GM19043 (cell line): ENCODE measurements around the gene FOXL3.
"Not testable (repeated sequence)": the region's sequence is repeated elsewhere in the genome, so short reads cannot be mapped to it uniquely, and the experiment has no call there.

ENCODE experiments used
- ATAC-seq: cut with Tn5 transposase; IDR thresholded peaks from one replicate; pipeline ENCODE4 v1.9.1; 2021; ENCODE audit warnings: low read depth; ENCODE audit not compliant: unreplicated experiment

Gene FOXL3

DNA sequence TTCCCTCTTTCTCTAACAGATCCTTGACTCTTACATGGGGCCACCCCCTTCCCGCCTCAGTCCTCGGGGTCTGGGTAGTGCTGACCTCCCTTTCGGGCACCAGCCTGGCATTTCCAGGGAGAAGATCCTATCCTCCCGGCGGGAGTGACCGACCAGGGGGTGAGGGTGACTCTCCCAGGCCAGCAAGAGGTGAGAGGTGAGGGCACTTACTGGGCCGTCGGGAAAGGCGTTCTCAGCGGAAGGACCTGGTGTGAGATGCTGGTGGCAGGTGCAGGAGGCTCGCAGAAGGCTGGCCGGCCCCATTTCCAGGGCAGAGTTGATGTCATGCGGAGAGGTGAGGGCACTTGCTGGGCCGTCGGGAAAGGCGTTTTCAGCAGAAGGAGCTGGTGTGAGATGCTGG lies 4.2 kb upstream of the FOXL3 start:
- ATAC-seq = no peak

DNA sequence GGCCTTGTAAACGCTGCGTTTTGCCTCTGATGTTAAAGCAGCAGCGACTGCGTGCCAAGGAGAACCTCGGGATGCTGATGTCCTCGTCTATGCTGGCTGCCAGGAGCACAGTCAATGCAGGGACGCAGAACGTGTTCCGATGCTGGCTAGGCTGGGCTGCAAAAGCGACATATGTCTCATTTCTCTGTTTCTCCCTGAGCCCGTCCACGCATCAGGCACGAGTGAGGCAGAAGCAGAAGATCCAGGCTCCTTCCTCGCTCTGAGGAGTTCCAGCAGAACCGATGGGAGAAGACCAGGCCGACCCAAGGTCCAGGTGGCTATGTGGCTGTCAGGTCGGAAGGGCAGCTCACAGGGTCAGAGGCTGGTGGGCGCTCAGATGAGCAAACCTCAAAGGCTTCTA lies 3.7 kb upstream of the FOXL3 start:
- ATAC-seq = no peak

DNA sequence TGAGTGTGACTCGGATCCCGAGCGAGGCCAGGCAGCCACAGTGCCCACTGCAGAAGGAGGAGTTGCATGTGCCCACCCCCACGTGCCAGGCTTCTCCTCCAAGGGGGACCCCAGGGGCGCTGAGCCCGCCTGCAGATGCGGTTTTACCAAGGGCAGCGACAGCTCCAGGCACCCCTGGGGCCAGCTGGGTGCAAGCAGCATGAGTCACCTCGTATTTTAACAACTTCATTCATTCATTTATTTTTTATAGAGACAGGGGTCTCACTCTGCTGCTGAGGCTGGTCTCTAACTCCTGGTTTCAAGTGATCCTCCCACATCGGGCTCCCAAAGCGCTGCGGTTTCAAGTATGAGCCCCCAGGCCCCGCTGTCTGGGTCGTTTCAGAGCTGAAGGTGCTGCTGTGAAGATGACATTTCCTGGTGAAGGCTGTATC lies 1.3 kb upstream of the FOXL3 start:
- no peak for ATAC-seq

DNA sequence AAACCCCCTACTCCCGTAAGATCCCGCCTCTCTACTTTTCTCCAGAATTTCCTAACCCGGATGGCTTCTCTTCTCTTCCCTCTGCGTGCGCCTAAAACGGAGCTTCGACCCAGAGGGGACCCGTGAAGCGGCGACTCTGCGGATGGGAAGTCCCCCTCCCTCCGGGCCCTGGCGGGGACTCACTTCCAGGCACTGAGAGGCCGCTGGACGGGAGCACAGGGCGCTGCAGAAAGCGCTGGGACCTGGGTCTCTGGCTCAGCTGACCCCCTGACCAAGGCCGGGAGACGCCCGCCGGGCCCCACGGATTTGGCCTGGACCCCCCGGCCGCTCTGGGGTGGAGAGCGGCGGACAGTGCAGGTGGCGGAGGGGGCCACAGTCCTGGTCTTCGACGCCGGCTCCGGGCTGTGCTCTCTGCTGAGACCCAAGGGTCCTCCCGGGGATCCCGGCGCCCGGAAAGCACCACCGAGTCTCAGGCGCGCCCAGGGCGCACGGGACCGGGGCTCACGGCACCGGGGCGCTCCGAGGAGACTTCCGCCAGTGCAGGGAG lies 688 bp upstream of the FOXL3 start:
- ATAC-seq = no peak

DNA sequence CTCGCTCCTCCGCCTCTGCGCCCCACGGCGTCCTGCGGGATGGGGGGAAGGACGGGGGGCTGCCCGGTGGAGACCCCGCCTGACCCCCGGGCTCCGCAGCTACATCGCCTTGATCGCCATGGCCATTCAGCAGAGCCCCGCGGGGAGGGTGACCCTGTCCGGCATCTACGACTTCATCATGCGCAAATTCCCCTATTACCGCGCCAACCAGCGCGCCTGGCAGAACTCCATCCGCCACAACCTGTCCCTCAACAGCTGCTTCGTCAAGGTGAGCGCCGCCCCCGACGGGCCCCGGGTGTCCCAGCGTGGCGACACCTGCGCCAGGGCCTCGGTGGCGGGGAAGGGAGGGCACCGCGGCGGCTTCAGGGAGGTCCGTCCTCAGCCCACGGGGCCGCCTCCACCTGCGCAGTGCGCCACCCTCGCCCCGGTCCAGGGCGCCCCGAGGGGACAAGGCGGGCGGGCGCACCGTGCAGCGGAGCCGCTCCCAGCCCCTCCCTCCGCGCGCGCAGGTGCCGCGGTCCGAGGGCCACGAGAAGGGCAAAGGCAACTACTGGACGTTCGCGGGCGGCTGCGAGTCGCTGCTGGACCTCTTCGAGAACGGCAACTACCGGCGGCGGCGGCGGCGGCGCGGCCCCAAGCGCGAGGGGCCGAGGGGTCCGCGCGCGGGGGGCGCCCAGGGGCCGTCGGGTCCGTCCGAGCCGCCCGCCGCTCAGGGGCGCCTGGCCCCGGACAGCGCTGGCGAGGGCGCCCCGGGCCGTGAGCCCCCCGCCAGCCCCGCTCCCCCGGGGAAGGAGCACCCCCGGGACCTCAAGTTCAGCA lies 793 bp downstream of the FOXL3 start:
- no peak for ATAC-seq

DNA sequence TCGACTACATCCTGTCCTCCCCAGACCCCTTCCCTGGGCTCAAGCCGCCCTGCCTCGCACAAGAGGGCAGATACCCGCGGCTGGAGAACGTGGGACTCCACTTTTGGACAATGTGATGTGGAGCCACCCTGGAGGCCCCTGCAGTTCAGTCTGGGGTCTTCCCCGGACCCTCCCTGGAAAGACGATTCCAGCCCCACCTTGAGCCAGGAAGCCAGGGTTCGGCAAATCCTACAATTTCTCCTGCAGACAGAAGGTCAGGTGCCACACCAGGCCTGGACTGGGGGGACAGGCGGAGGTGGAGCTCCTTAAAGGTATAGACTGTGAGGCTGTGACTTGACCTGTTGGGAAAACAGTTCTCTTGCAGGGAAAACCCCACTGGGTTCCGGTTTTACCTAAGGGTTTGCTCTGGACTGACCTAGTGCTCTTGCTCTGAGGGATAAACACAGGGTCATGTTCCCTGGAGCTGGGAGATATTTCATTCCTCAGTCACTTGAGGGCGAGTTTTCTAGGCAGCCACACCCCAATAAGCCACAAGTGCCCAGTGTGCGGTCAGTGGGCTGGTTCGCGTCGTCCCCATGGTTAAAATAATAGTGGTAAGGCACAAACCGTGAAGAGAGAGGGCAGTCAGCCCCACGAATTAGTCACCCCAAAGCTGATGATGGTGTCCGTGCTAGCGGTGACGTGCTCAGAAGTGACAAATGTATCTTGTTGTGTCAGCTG lies 1.6 kb downstream of the FOXL3 start:
- no peak for ATAC-seq

DNA sequence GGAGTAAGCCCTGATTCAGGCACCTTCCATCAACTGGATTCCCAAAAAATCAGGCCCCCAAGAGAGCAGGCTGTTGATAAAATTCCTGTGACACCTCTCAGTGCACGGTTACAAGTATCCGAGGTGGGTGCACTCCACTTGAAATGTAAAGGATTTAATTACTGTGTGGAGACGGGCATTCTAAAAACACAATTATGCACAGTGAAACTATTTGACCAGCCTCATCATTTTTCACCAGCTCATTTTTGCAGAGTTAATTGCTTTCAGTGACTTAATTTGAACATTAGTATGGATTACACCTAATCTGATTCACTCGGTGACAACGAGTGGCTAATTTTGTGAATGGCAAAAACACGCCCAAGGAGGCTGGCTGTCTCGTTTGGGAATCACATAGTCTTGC lies 2.3 kb downstream of the FOXL3 start:
- ATAC-seq = no peak

DNA sequence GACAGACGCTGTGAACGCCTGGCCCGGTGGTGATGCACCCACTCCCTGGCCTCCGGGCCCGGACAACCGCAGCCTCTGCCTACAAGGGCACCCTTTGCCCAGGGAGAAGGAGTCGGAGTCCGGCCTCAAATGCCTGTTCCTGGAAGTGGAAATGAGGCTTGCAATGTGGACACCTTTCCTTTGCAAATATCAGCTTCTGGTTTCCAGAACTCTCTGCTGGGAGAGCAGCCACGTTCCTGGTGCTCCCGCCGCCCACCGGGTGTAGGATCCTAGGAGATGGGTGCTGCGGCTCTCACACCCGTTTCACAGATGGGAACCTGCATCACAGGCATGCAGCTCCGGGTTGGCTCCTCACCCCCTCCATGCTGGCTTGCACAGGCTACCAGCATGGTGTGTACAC lies 2.9 kb downstream of the FOXL3 start:
- no peak for ATAC-seq

DNA sequence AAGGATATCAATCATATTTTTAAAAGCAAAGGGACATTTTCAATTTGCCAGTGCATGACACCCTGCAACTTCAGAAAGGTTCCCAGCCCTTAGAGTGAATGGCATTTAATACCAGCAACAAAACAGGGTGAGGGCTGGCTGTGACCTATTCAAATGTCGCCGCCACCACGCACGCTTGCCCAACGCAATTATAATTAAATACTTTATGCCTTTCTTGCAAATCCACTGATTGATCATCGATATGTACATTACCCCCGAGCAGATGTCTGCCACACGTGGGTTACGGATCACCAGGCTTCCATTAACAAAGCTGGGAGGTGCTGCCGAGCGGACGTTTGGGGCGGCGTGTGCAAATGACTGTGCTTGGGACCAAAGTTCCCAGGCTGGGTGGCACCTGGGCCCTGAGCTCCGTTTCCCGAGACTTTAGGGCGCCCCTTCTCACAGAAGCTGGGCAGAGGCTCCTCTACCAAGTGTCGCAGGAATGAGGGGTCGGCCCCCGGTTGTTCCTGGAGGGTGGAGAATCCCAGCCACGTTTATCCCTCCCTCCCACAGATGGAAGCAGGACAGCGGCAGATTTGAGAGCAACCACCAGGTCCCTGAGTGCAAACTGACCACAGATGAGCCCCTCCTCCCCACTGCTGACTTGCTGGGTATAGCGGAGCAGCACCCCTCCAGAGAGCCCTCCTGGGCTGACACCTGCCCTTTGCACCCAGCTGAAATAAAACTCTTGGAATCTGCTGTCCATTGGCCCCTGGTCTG lies 3.9 kb downstream of the FOXL3 start:
- no peak for ATAC-seq

DNA sequence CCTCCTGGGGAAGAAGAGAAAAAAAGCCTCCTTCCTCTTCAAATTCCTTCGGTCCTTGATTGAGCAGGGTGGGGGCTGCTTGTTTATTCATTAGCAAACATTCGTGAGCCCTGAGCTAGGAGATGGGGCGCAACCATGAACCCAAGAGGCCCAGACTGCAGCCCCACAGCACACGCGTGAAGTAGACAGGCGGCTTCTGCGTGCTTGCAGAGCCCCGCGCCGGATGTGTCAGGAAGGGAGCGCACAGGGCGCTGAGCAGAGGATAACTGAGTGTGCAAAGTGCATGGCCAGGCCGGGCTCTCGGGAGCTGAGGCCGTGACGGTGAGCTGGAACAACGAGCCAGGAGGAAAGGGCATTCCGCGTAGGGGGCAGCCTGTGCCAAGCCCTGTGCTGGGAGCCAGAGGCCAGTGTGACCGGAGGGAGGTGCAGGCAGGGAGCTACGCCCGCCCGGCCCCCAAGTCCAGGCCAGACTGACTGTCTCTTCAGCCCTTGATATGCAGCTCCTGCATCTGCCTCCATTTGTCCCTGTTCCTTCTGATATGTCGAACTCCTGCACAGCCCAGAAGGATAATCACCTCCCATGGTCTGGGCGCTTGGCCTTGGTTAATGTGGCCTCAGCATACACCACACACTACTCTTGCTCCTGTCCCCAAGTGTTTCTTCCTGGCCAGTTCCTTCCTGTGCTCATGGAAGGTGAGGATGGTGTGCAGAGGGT lies 4.6 kb downstream of the FOXL3 start:
- ATAC-seq = no peak

DNA sequence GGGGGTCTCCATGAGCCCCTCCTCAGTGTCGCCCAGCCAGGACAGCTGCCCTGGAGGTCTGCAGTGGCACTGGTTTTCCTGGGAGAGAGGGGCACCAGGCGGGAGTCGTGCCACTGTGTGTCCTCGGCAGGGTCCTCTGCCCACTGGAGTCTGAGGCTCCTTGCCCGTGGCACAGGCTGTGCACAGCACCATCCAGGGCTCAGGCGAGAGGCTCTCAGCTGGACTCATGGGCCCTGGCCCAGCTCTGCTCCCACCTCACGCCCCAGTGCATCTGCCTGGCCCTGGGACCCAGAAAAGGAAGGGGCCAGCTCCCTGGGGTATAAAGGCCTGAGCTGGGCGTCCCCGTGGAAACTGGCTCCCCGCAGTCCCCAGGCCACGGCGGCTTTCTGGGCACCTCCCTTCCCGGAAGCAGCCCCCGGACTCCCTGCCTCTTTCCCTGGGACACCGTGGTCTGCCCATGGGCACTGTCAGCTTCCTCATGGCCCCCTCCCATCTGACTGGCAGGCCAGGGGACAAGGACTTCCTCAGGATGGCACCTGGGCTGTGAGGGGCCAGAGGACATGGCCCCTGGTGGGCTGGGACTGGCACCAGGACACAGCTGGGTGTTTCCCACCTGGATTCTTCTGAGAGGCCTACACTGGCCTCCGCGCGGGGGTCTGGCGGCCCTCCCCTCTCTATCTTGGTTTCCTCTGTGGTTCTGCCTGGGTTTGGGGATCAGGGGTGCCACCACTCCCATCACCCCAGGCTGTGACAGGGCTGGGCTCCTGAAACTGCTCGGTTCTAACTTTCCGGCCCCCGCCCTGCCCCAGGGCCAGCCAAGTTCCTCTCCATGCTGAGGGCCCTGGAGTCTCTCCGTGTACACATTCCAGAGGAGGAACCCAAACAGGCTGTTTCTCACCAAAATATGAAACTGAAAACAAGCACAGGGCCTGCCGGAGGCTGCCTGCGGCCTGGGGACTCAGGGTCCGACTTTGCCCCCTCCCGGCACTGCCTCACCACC lies 5.5 kb downstream of the FOXL3 start:
- no peak for ATAC-seq

DNA sequence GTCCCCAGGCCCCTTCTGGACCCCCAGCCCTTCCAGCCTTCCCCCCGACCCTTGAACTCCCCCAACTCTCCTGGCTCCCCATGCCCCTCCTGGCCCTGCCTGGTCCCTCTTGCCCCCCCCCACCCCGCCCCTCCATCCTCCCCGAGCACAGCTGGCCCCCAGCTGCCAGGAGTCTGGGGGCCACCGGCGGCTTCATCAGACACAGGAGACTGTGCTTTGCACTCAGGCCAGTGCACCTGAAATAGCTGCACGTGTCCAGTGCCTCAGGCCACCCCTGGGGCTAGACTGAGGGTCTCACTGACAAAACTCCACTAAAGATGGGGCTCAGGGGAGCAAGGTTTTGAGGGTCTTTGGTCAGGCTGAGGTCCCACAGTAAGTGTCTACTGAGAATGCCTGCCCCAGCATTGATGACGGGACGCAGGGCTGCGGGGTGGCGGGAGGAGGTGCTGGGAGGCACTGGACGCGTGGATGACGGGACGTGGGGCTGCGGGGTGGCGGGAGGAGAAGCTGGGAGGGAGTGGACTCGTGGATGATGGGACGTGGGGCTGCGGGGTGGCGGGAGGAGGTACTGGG lies 6.5 kb downstream of the FOXL3 start:
- no peak for ATAC-seq

DNA sequence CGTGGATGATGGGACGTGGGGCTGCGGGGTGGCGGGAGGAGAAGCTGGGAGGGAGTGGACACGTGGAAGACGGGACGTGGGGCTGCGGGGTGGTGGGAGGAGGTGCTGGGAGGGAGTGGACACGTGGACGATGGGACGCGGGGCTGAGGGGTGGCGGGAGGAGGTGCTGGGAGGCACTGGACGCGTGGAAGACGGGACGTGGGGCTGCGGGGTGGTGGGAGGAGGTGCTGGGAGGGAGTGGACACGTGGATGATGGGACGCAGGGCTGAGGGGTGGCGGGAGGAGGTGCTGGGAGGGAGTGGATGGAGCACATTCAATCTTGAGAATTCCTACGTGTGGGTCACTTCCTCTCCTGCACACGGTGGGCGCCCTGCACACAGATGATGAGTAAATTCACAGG lies 7.2 kb downstream of the FOXL3 start:
- not testable (repeated sequence) for ATAC-seq

DNA sequence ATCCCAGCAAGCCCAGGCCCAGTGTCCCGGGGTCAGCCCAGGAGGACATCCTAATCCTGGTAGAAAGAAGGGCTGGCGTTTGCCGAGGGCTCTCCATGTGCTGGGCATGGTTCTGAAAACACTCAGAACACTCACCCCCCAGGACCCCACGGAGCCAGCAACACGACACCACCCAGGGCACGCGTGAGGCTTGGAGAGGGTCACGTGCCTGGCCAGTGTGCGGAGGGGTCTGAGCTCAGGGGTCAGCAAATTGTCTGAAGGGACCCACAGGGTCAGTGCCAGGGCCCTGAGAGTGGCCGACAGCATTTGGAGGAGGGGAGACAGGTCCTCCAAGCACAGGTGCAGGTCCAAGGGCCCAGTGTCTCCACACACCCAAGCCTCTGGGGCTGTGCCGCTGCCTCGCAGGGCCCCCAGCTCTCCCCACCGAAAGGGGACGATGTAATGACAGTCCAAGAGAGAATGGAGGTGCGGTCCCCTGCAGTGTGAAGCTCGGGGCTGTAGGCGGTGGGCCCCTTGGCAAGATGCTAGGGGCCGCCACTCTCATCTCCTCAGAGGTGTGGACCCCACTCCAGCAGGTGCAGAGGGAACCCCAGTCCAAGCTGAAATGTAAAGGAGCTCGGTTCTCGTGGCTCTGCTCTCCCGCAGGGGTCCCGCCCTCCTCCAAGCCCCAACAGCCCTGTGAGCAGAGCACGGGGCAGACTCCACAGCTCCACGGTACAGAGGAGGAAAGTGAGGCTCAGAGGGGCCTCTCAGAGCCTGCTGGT lies 7.8 kb downstream of the FOXL3 start:
- no peak for ATAC-seq

DNA sequence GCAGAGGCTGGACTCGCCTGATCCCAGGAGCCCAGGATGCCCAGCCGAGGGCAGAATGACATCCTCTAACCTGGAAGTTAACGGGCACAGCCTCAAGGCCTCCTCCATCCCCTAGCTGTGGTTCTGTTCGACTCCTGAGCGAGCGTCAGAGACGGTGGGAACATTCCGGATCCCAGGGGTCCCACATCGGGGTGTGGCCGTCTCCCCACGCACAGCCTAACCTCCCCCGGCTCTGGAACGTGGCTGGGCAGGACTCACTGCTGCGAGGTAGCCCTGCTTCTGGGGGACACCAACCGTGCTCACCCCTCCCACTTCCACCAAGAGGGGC lies 8.4 kb downstream of the FOXL3 start:
- ATAC-seq = no peak

DNA sequence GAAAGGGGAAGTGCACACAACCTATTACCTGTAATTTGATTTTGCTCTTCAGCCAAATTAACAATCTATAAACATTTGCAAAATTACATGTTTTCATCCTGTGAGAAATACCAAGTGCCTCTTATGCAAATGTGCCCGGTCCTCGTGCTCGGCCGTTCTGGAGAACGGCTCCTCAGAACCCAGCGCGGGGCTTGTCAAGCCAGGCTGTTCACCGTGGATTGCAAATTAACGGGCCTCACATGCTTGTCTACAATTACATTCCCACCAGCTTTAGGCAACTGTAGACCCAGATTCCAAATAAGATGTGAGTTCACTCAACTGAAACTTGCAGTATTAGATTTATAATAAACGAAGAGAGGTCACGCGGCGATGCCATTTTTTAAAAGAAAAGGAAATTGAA lies 8.8 kb downstream of the FOXL3 start:
- no peak for ATAC-seq

DNA sequence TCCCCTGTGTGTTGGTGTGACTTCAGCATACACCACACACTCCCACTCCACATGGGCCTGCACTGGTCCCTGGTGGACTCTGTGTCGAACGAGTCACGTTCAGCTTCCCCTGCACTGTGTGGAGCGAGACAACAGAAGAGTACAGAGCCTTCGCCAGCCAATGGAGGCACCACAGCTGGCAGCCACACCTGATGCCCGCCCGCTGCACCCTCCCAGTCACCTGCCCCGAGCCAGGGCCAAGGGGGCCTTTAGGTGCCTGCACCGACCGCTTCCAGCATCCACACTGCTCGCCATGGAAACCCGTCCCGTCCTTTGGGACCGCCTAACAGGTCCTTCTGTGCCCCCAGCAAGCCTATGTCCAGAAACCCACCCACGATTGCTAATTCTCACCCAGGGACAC lies 9.2 kb downstream of the FOXL3 start:
- ATAC-seq = no peak

DNA sequence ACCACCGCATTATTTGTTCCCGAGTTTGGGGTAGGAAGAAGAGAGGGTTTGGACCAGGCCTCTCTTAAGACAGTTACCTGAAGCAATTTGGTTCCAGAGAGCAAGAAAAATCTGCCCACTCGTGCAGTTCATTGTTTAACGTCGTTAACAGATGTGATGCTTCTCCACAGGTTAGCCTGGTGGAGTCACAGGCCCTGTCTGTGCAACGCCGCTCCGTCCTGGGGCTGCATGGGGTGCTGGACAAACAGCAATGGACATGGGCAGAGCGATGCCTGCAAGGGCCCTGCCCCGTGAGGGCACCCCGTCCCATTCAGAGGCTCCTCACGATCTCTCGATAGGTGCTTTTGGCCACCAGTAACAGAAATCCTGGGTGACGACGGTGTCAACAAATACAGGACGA lies 9.7 kb downstream of the FOXL3 start:
- ATAC-seq = no peak
